A673 (cell line): Measurements from ENCODE around the gene PSMD10.

Experiments
- EZH2 ChIP-seq: fragments of 200-600 bp; sonication (generic); IDR thresholded peaks from 2 replicates; pipeline ENCODE4 v1.6.1; 2017; ENCODE audit warnings: borderline replicate concordance, low read depth, mild to moderate bottlenecking, mixed read lengths, antibody characterized with exemption, low read length; ENCODE audit not compliant: poor library complexity, severe bottlenecking
- TF ChIP-seq, protein P1 (sequence below): fragments of 300-800, 200-600 bp; sonication (generic); conservative IDR thresholded peaks from 2 replicates; pipeline ENCODE4 v1.5.1; 2017; ENCODE audit warnings: low read depth, mild to moderate bottlenecking, antibody characterized with exemption, low read length, moderate library complexity, mixed read lengths

DNA sequence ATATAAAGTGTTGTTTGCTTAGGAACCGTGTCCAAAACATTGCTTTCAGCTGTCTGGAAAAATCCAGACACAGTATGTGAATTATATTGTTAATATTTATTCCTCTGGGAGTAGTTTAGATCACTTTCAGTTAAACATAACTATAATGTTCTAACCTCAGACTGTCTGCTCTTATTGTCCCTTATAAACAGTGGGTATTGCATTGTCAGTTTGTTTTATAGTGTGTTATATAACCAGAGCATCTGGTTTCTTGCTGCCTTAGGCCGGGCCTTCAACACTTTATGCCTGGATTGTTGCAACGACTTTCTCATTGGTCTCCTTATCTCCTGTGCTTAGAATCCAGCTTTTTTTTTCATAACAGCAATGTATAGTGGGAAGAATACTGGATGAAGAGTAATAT is 26.6 kb upstream of the PSMD10 start:
- TF ChIP-seq, protein P1, sequence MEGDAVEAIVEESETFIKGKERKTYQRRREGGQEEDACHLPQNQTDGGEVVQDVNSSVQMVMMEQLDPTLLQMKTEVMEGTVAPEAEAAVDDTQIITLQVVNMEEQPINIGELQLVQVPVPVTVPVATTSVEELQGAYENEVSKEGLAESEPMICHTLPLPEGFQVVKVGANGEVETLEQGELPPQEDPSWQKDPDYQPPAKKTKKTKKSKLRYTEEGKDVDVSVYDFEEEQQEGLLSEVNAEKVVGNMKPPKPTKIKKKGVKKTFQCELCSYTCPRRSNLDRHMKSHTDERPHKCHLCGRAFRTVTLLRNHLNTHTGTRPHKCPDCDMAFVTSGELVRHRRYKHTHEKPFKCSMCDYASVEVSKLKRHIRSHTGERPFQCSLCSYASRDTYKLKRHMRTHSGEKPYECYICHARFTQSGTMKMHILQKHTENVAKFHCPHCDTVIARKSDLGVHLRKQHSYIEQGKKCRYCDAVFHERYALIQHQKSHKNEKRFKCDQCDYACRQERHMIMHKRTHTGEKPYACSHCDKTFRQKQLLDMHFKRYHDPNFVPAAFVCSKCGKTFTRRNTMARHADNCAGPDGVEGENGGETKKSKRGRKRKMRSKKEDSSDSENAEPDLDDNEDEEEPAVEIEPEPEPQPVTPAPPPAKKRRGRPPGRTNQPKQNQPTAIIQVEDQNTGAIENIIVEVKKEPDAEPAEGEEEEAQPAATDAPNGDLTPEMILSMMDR = no peak
- TF ChIP-seq EZH2 = no peak
